ENCODE data around the gene ASB8.
"Not testable (repeated sequence)": the region's sequence is repeated elsewhere in the genome, so short reads cannot be mapped to it uniquely, and the experiment has no call there.

The ASB8 gene

DNA sequence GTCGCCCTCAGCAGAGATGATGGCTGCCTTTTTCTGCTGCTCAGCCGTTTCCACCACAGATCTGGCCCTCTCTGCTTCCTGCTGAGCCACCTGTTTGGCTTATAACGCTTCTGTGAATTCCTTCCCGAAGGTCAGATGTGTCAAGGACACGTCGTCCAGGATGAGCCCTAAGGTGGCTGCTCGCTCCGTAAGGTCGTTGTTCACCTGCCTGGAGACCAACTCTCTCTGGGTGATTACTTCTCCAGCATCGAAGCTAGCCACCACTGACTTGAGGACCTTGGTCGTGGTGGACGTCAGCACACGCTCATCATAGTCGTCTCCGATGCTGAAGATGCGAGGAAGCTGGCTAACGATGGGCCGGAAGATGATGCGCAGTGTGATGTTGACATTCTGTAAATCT, 11.7 kb upstream of the ASB8 start:
- FAIRE-seq (peak; percentile 13), DNase-seq (ENCODE audit: insufficient read length, low spot score) (no peak)
- TF ChIP-seq SPI1 (IDR thresholded peaks at IDR 0.05; ENCODE audit: low read depth, low read length) (no peak), TAF1 (IDR thresholded peaks at IDR 0.05; ENCODE audit: low read depth, low read length) (no peak), POLR2A (IDR thresholded peaks at IDR 0.05; ENCODE audit: low read depth, low read length) (no peak), PAX5 (IDR thresholded peaks at IDR 0.05; ENCODE audit: insufficient read depth, low read length, severe bottlenecking) (no peak), POLR2AphosphoS5 (IDR thresholded peaks at IDR 0.05; ENCODE audit: low read depth, low read length) (no peak), POU2F2 (IDR thresholded peaks at IDR 0.05; ENCODE audit: low read depth, low read length) (no peak)

DNA sequence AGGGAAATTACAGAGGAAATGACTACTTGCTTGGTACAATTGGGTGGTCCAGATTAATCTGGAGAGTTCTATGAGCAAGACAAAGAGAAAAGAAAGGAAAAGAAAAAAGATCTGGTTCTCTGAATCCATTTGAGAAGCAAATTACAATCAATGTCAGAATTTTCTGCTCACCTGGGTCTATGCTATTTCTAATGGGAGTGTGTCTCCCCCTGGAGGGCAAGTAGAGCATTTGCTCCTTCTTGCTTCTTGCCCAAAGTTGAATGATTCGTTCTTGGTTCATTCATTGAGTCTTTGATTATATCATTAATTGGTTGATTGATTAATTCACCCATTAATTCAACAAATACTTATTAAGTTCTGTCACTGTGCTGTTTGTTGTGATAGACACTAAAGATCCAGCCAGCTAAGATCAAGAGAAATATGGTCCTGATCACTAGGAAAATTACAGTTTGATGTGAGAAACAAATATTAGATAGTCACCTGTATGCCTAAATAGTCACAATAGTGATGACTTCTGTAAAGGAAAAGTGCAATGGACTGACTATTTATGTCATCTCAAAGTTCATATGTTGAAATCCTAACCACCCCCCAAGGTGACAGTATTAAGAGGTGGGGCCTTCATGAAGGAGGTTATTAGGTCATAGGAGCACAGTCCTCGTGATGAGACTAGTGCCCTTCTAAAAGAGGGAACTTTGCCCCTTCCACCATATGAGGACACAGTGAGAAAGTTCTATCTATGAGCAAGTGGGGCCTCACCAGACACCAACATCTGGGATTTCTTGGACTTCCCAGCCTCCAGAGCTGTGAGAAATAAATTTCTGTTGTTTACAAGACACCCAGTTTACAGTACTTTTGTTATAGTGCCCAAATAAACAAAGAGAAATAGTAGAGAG, 8.0 kb upstream of the ASB8 start:
- DNase-seq (ENCODE audit: insufficient read length, low spot score) (no peak), FAIRE-seq (peak; percentile 93)
- TF ChIP-seq TAF1 (IDR thresholded peaks at IDR 0.05; ENCODE audit: low read depth, low read length) (no peak), POLR2AphosphoS5 (IDR thresholded peaks at IDR 0.05; ENCODE audit: low read depth, low read length) (no peak), PAX5 (IDR thresholded peaks at IDR 0.05; ENCODE audit: insufficient read depth, low read length, severe bottlenecking) (no peak), POU2F2 (IDR thresholded peaks at IDR 0.05; ENCODE audit: low read depth, low read length) (no peak), SPI1 (IDR thresholded peaks at IDR 0.05; ENCODE audit: low read depth, low read length) (no peak), POLR2A (IDR thresholded peaks at IDR 0.05; ENCODE audit: low read depth, low read length) (no peak)

DNA sequence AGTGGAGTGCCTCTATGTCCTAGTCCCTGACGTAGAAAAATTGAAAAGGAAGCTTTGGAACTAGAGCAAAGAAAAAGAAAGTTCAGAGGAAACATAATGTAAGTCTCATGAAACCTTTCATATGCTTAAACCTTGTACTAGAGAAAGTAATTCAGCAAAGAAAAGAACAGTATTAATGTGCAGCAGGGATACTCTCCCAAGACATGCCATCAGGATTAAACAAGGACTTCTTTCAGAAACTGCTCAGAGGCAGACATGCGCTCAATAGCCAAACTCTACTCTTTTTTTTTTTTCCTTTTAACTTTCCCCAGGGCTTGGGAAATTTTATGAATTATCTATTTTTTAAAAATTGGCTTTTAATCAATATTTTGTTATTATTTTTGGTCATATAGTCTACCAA, 7.1 kb upstream of the ASB8 start:
- TF ChIP-seq TAF1 (IDR thresholded peaks at IDR 0.05; ENCODE audit: low read depth, low read length) (no peak), POLR2AphosphoS5 (IDR thresholded peaks at IDR 0.05; ENCODE audit: low read depth, low read length) (no peak), PAX5 (IDR thresholded peaks at IDR 0.05; ENCODE audit: insufficient read depth, low read length, severe bottlenecking) (no peak)
- DNase-seq (ENCODE audit: insufficient read length, low spot score) (no peak), FAIRE-seq (no peak)

DNA sequence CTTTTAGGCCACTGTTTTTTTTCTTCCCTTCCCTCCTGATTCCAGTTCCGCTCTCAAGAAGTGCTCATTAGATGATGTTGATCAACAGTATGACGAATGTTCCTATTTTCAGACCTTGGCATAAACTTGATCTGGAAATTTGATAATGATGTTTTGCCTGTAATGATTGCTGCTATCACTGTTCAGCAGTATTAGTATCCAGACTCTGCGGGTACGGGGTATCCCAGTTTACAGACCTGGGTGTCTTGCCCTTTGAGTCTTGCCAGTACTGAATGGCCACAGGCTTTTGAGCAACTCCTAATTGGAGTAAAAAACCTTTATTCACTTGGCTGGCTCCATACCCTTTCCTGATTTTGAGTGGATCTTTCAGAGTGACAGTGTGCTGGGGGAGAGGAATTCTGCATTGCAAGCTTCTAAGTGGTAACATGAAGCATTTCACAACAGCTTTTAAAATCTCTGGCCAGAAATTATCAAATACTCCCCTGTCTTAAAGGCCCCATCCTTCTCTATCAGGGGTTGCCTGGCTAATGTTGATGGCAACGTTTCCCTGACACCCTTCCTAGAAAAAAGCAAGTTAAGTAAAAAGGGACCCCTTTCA, 5.9 kb upstream of the ASB8 start:
- TF ChIP-seq POLR2A (IDR thresholded peaks at IDR 0.05; ENCODE audit: low read depth, low read length) (no peak), POU2F2 (IDR thresholded peaks at IDR 0.05; ENCODE audit: low read depth, low read length) (no peak), POLR2AphosphoS5 (IDR thresholded peaks at IDR 0.05; ENCODE audit: low read depth, low read length) (no peak), SPI1 (IDR thresholded peaks at IDR 0.05; ENCODE audit: low read depth, low read length) (no peak)
- DNase-seq (ENCODE audit: insufficient read length, low spot score), result no peak
- no peak for FAIRE-seq

DNA sequence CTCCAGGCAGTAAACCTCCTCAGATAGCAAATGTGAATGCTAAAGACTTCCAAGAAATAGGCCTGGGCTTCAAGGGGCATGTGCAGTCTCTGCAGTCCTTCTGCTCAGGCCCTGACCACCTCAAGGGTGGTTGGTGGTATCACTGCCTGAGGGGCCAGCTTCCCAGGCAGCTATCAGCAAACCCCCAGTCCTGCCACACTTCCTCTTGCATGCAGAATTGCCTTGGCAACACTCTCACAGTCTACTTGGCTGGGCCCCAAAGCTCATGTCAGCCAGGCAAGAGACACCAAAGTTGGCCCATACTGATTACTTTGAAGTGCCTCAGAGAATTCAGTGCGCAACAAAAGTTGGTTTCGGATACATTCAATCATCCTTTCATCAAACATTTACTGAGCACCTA, 3.5 kb upstream of the ASB8 start:
- TF ChIP-seq SPI1 (IDR thresholded peaks at IDR 0.05; ENCODE audit: low read depth, low read length) (peak; percentile 72), POLR2AphosphoS5 (IDR thresholded peaks at IDR 0.05; ENCODE audit: low read depth, low read length) (no peak)
- peak; percentile 23 for FAIRE-seq
- DNase-seq (ENCODE audit: insufficient read length, low spot score), result no peak

DNA sequence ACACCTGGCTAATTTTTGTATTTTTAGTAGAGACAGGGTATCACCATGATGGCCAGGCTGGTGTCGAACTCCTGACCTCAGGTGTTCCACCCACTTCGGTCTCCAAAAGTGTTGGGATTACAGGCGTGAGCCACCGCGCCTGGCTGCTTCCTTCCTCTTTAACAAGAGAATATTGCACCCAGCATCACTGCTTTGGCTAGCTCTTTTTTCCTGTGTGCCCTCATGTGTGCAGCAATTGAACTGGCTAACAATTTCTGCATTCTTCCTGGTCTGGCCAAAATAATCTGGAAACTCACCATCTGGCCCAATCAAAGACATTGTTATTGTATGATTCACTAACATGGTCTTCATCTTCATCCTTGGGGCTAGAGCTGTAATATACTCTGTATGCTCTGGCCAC, 2.7 kb upstream of the ASB8 start:
- DNase-seq (ENCODE audit: insufficient read length, low spot score) (no peak), FAIRE-seq (no peak)
- no peak for TF ChIP-seq POLR2A (IDR thresholded peaks at IDR 0.05; ENCODE audit: low read depth, low read length)
- TF ChIP-seq SPI1 (IDR thresholded peaks at IDR 0.05; ENCODE audit: low read depth, low read length), result no peak
- TF ChIP-seq POLR2AphosphoS5 (IDR thresholded peaks at IDR 0.05; ENCODE audit: low read depth, low read length), result no peak
- no peak for TF ChIP-seq TAF1 (IDR thresholded peaks at IDR 0.05; ENCODE audit: low read depth, low read length)
- TF ChIP-seq POU2F2 (IDR thresholded peaks at IDR 0.05; ENCODE audit: low read depth, low read length), result no peak
- no peak for TF ChIP-seq PAX5 (IDR thresholded peaks at IDR 0.05; ENCODE audit: insufficient read depth, low read length, severe bottlenecking)

DNA sequence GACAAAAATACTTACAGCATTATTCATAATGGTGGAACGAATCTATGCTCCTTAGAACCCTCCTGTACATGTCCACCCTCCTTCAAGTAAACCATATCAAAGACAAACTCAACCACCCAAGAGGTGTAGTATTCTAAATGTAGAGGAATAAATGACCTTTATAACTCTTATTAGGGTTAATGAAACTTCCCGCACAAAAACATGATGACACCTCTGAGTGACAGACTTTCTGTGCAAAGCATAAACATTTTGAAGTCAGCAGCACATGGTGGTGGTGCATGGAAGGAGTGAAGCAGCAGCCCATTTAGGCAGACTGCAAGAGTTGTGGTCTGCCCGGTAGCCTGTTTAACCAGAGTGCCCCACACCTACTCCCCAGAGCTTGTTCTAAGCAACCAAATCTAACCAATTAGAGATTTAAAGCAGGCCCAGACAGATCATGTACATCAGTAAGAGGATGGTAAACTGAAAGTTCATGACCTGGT, 615 bp upstream of the ASB8 start:
- DNase-seq (ENCODE audit: insufficient read length, low spot score), result no peak
- TF ChIP-seq POU2F2 (IDR thresholded peaks at IDR 0.05; ENCODE audit: low read depth, low read length), result no peak
- TF ChIP-seq POLR2AphosphoS5 (IDR thresholded peaks at IDR 0.05; ENCODE audit: low read depth, low read length), result no peak
- no peak for TF ChIP-seq POLR2A (IDR thresholded peaks at IDR 0.05; ENCODE audit: low read depth, low read length)
- no peak for TF ChIP-seq TAF1 (IDR thresholded peaks at IDR 0.05; ENCODE audit: low read depth, low read length)
- TF ChIP-seq PAX5 (IDR thresholded peaks at IDR 0.05; ENCODE audit: insufficient read depth, low read length, severe bottlenecking), result no peak
- TF ChIP-seq SPI1 (IDR thresholded peaks at IDR 0.05; ENCODE audit: low read depth, low read length), result no peak
- FAIRE-seq, result no peak

DNA sequence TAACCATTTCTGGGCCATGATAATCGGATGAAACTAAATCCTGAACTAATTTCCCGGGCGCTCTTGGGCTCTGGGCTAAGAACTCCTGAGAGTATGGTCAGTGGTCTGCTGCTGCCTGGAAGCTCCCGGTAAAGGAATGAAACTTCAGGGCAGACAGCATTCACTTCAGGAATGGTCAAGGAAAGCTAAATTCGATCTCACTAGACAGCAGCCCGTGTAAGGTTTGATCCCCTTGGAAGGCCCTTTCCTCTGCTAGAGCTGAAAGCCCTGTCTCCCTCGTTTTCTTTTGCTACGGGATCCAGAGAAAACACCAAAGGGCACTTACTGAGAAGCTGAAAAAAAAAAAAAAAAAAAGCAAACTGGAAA, 680 bp downstream of the ASB8 start:
- DNase-seq (ENCODE audit: insufficient read length, low spot score) (no peak), FAIRE-seq (no peak)
- TF ChIP-seq TAF1 (IDR thresholded peaks at IDR 0.05; ENCODE audit: low read depth, low read length) (no peak), POU2F2 (IDR thresholded peaks at IDR 0.05; ENCODE audit: low read depth, low read length) (no peak), PAX5 (IDR thresholded peaks at IDR 0.05; ENCODE audit: insufficient read depth, low read length, severe bottlenecking) (no peak), POLR2A (IDR thresholded peaks at IDR 0.05; ENCODE audit: low read depth, low read length) (no peak), POLR2AphosphoS5 (IDR thresholded peaks at IDR 0.05; ENCODE audit: low read depth, low read length) (no peak), SPI1 (IDR thresholded peaks at IDR 0.05; ENCODE audit: low read depth, low read length) (no peak)

DNA sequence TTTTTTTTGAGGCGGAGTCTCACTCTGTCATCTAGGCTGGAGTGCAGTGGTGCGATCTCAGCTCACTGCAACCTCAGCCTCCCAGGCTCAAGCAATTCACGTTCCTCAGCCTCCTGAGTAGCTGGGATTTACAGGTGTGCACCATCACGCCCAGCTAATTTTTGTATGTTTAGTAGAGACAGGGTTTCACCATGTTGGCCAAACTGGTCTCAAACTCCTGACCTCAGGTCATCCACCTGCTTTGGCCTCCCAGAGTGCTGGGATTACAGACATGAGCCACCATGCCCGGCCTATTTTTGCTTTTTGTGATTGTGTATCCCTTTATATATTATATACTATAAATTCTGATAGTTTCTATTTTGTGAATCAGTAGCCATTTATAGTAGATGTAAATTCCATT, 1.5 kb downstream of the ASB8 start:
- DNase-seq (ENCODE audit: insufficient read length, low spot score), result not testable (repeated sequence)

DNA sequence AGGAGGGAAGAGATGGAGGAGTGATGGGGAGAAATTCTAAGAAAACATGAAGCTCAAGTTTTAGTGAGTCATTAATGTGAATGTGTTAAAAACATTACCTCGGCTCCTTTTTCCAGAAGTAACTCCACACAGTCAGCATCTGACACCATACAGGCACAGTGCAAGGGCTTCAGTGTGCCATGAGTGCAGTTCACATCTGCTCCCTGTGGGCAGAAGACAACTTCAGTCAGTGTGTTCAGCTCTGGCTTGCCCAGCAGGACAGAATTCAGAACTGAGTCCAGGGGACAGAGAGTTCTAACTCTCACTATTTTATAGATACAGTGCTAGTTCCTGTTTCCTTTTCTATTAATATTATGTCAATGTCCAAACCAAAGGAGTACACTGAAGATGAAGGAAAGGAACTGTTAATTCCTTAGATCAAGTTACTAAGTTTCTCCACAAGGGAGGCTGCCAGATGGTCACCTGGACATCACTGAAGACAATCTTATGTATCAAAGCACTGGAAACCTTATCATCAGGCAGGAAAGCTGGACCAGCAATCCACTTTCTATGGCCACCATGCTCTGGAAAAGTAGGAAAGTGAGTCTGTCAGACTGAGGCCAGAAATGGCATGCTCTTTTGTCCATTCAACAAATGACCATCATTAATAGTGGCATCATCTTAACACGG, 6.1 kb downstream of the ASB8 start:
- TF ChIP-seq SPI1 (IDR thresholded peaks at IDR 0.05; ENCODE audit: low read depth, low read length), result no peak
- no peak for TF ChIP-seq TAF1 (IDR thresholded peaks at IDR 0.05; ENCODE audit: low read depth, low read length)
- TF ChIP-seq POU2F2 (IDR thresholded peaks at IDR 0.05; ENCODE audit: low read depth, low read length), result no peak
- TF ChIP-seq PAX5 (IDR thresholded peaks at IDR 0.05; ENCODE audit: insufficient read depth, low read length, severe bottlenecking), result no peak
- TF ChIP-seq POLR2AphosphoS5 (IDR thresholded peaks at IDR 0.05; ENCODE audit: low read depth, low read length), result no peak
- no peak for TF ChIP-seq POLR2A (IDR thresholded peaks at IDR 0.05; ENCODE audit: low read depth, low read length)
- FAIRE-seq (peak; percentile 23), DNase-seq (ENCODE audit: insufficient read length, low spot score) (no peak)

More for the DNA sequence above, 1.5 kb downstream of the ASB8 start:
- FAIRE-seq, result not testable (repeated sequence)

All from GM12891 (cell line).